ENCODE data around the gene CEP164.
A peak's percentile ranks its signal among the peaks of the same experiment; 100 is the strongest.
"Not testable (repeated sequence)": the region's sequence is repeated elsewhere in the genome, so short reads cannot be mapped to it uniquely, and the experiment has no call there.

Gene CEP164

DNA sequence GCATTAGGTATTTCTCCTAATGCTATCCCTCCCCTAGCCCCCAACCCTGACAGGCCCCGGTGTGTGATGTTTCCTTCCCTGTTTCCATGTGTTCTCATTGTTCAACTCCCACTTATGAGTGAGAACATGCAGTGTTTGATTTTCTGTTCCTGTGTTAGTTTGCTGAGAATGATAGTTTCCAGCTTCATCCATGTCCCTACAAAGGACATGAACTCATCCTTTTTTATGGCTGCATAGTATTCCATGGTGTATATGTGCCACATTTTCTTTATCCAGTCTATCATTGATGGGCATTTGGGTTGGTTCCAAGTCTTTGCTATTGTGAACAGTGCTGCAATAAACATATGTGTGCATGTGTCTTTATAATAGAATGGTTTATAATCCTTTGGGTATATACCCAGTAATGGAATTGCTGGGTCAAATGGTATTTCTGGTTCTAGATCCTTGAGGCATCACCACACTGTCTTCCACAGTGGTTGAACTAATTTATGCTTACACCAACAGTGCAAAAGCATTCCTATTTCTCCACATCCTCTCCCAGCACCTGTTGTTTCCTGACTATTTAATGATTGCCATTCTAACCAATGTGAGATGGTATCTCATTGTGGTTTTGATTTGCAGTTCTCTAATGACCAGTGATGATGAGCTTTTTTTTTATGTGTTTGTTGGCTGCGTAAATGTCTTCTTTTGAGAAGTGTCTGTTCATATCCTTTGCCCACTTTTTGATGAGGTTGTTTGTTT, 71.6 kb downstream of the CEP164 start:
- not testable (repeated sequence) for DNase-seq

DNA sequence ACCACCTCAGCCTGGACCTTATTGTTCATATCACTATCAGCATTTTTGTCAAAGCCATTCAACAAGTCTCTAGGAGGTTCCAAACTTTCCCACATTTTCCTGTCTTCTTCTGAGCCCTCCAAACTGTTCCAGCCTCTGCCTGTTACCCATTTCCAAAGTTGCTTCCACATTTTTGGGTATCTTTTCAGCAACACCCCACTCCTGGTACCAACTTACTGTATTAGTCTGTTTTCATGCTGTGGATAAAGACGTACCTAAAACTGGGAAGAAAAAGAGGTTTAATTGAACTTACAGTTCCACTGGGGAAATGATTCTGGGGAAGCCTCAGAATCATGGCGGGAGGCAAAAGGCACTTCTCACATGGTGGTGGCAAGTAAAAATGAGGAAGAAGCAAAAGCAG, 78.2 kb downstream of the CEP164 start:
- DNase-seq: not testable (repeated sequence)

DNA sequence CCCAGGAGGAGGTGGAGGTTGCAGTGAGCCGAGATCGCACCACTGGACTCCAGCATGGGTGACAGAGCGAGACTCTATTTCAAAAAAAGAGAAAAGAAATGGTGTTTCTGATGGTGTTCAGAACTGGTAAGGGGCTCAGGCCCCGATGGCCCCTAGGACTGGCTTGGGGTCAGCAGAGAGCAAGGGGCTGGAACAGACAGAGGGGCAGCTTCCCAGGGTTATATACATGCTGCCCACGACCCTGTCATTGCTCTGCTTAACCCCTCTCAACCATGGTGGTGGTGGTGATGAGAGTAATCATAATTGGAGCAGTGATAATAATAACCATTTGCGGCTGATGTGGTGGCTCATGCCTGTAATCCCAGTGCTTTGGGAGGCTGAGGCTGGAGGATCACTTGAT, 79.4 kb downstream of the CEP164 start:
- DNase-seq: no peak

DNA sequence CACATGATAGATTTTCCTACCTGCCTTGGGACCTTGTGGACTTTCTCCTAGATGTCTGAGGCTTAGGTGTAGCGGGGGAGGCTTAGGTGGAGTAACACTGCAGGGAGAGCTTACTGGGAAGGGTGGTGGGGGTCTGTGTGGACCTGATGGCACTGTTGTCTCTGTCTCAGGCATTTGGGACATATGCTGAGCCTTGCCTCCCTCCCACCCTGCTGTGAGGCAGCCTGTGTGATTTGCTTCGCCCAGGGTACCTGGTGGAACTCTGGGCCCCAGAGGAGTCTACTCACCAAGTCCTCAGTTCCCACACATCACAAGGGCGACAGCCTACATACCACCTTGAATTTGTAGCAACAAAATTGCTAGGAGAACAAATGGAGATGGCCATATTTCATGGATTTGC, 80.7 kb downstream of the CEP164 start:
- DNase-seq: no peak

DNA sequence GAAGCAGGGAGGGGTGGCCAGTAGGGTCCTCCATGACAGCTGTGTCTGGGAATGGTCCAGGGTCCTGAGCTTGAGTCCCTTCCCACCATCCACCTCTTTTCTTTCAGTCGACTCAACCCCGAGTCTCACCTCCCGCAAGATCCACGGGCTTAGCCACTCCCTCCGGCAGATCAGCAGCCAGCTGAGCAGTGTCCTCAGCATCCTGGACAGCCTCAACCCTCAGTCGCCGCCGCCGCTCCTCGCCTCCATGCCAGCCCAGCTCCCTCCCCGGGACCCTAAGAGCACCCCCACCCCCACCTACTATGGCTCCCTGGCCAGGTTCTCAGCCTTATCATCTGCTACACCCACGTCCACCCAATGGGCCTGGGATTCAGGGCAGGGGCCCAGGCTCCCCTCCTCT, 81.9 kb downstream of the CEP164 start:
- DNase-seq: no peak

DNA sequence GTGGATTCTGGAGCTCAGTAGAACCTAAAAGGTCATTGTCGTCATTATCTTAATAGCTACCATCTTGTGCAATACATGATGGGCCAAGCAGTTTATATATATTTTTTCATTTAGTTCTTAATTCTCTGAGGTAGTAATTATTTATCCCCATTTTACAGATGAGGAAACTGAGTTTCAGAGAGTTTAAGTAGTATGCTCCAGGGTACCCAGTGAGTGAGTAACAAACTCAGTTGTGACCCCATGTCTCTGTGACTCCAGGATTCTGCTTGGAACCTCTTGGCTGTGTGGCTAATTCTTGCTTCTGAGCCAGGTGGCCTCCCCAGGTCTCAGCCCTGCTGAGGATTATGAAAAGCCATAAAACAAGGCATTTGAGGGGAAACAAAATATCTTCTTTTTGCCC, 82.6 kb downstream of the CEP164 start:
- DNase-seq: no peak

DNA sequence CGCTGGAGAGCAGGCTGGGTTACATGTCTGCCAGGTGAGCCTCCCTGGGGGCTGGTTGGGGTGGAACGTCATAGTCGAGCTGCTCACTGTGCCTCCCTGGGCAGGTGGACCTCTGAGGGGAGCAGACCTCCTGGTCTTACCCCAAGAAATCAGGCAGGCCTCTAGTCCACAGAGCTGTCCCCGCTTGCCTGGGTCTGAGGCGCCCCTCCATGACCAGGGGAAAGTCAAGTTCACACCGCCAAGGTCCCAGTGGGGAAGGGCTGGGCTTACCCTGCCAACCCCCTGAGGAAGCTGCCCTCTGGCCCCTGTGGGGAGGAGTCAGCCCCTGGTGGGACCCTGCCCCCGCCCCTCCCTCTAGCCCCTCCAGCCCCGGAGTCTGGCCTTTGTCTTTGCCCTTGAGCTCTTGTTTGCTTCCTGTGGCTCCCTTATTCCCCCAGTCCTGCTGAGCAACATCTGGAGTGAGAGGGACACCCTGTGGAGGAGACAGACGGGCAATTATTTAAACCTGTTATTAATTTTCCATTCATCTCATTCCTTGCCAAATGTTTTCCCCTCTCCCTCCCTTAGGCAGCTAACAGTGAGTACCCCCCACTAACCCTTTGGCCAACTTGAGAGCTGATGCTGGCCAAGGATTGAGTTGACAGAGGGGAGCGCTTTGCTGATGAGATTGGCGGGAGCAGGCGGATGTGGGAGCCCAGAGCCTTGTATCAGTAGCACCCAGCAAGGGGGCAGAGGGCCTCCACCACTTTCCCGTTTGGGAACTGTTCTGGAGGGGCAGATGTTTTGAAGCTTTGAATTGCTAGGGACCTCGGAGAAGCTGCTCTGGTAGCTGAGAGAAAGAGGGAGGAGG, 83.4 kb downstream of the CEP164 start:
- peak; percentile 88 for DNase-seq

DNA sequence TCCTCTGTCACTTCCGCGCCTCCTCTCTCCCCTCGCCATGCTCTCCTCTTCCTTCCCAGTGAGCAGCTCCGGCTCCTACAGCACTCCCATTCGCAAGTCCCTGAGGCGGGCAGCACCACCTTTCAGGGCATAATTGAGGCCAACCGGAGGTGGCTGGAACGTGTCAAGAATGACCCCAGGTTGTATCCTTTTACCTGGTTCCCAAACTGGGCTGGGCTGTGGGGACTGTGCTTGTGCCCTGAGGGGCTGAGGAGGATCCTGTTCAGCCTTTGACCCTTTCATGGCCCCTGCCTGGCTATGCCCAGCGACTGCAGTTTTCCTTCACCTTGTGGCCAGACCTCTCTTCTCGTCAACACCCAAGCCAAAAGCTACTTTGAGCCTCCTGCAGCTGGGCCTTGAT, 84.1 kb downstream of the CEP164 start:
- DNase-seq: no peak

DNA sequence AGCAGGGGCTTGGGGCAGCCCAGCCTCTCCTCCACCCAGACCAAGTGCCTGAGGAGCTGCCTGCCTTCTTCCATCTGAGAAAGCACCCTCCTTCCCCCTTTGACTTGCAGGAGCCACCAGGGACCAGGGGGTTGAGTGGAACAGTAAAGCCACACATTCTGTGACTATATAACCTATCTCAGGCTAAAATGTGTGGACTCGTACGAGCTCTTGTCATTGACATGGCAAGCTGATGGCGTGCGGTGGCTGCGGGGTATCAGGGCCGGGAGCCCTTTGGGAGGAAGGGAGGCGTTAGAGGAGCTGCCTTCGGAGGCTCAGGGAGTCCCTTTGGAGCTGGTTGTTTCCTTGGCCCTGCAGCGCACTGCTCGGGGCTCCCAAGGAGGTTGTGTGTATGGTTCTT, 84.5 kb downstream of the CEP164 start:
- DNase-seq: no peak

DNA sequence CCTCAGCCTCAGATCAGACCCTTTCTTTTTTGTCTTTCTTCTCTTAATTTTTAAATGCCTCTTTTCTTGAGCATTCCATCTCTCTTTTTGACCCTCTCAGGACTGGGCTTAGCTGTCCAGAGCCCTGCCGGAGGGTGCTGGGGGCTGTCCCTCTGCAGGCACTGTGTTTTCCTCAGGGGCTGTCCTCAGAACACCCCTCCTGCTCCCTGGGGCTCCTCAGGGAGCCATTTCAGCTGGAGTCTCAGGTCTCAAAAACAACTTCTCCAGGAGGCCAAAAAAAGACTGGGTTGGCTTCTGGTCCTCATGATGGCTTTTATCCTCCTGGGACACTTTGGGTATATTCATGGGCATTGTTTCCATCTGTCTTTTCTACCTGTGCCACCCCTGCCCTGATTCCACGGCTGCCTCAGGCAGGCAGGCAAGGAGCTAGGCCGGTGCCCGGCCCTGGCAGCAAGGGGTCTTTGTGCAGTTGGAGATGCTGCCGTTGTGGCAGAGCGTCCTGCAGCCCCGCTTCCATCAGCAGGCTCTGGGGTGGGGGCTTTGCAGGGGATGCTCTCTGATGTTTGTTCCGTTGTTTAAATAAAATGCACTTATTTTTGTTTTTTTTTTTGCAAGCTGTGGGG, 85.1 kb downstream of the CEP164 start:
- no peak for DNase-seq

DNA sequence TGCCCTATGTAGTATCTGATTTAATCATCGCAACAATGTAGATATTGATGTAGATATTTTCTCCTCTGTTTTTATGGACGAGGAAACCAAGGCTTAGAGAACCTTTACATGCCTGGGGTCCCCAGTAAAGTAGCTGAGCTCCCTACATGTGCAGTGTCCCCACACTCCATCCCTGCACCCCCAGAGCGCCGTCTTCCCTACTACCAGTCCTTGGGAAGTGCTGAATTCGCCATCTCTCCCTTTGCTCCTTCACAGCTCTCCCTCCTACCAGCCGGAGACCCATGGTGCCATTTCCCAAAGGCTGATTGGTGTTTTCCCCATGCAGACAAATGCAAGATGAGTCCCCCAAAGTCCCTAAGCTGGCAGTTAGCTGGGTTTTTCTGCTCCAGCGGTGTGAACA, 86.0 kb downstream of the CEP164 start:
- no peak for DNase-seq

DNA sequence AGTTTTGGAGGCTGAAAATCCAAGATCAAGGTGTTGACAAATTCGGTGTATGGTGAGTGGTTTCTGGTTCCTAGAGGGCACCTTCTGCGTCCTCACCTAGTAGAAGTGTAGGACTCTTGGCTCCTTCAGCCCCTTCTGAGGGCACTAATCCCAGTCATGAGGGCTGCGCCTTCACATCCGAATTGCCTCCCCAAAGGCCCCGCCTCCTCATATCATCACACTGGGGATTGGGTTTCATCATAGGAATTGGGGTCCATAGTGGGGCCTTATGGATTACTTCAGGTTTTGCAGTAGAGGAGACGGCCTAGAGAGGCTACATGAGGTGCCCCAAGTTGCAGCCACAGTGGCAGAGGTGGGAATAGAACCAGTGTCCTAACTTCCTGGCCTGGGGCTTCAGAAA, 87.1 kb downstream of the CEP164 start:
- DNase-seq: no peak

DNA sequence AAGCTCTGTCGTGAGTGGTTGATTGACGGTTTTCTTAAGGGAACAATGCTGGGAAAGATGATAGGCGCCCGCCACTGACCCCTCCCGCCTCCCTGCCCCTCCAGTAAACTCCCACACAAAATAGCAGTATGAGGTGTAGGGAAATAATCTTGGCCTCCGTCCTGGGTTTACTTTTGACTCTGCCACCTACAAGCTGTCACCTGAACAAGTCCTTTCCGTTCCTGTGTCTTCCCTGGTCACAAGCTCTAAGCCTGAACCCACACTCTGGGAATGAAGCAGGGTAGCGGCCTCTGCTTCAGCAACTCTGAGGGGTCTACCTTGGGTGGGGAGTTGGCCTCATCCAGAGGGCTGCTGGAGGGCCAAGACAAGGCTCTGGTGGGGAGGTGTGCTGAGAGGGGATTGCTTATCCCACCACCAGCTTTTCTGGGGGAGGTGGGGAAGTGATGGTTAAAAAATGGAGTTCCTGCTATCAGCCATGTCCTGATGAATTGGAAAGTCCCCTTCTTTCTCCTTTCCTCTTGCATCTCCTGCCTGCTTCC, 87.8 kb downstream of the CEP164 start:
- DNase-seq: no peak

DNA sequence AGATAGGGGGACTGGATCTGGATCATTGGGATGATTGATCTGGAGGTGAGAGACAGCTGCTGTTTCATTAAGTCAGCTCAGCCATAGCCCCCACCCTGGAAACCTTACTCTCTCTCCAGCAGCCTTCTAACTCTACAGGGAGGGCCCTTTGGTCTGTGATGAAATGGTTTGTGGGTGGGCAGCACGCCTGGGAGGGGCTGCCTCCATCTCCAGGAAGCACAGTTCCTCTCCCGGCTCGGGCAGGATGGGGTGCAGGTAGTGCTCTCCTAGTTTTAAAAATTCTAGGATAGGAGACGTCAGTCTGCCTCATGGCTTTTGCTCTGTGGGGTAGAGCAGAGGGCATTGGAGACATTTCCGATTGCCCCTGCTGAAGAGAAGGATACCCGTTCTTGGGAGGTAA, 89.7 kb downstream of the CEP164 start:
- no peak for DNase-seq

DNA sequence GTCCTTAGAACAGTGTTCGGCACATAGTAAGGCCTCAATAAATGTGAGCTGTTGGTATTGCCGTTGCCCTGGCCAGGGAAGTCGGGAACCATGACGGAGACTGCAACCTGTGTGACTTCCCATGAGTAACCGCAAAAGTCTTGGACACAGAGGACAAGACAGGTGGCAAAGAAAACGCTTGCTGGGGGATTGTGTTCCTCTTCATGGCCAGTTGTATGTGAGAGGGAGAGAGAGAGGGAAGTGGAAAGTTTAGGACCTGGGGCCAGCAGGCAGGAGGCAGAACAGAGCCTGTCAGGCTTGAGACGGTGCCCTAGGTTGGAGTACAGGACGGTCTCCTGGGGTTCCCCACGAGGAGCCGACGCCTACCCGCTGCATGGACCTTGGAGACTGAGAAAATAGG, 90.2 kb downstream of the CEP164 start:
- DNase-seq: no peak

DNA sequence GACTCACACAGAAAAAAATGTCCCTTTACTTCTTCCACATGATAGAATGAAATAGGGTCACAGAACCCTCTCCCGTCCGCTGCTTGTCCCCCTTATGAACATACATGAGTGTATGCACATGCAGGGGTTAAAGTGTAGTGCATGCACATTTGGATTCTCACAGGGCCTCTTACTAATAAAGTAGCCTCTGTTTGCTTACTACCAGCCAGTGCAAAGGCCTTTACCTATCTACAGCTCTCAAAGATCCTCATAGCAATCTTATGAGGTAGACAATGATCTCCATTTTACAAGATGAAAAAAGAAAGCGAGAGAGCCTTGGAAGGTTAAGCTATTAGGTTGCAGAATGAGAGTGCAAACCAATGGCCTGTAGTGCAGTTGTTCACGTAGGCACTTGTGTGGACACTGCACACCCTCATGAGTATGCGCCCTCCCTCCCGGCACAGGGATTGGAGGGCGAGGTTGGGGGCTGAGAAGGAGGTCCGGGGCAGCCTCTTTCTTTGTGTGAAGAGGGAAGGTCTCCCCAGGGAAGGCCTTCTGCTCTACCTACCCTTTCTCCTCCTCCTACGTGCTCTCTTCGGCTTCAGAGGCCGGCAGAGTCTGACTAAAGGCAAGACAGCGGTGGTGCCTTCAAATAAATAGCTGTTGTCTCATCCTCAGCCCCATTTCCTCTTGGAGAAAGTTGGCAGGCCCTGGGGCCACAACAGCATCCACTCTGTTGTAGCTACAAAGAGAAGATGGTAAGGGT, 91.3 kb downstream of the CEP164 start:
- DNase-seq: no peak

DNA sequence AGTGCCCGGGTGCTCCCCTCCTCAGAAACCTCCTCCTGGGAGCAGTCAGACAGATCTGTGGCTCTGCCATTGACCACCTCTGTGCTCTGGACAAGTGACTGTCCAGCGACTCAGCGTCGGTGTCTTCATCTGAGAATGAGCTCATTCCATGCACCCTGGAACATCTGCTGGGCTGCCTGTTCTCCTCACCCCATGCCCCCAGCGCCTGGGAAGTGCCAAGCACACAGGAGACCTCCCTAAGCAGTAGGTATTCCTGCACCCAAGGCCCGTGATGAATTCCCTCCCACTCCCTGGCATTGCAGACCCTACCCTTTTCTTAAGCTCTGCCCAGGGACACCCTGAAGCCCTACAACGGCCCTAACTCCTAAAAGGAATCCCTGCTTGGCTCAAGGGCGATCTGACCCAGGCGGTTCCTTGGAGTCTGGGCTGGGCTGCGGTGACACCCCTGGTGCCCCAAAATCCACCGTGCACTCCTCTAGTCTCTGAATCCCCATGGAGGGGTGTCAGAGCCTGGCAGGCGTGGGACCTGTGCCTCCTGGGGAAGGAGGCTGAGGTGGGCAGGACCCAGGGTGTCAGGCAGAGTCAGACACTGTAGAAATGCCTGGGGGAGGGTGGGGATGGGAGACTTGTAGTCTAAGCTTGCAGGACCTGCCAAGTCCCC, 92.0 kb downstream of the CEP164 start:
- DNase-seq: no peak

DNA sequence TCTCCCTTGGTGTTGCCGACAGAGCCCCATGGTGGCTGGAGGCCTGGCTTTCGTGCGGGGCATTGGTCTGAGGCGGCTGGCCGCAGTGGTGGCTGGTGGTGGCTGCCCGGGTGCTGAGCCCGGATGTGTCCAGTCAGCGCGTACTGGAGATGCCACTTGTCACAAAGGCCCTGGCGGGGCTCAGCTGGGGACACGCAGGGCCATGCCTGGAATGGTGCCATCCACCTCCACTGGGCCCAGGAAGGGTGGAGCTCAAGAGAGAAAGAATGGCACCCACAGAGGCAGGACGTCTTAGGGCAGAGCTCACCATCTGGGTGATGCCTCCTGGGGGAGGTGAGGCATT, 92.5 kb downstream of the CEP164 start:
- no peak for DNase-seq

DNA sequence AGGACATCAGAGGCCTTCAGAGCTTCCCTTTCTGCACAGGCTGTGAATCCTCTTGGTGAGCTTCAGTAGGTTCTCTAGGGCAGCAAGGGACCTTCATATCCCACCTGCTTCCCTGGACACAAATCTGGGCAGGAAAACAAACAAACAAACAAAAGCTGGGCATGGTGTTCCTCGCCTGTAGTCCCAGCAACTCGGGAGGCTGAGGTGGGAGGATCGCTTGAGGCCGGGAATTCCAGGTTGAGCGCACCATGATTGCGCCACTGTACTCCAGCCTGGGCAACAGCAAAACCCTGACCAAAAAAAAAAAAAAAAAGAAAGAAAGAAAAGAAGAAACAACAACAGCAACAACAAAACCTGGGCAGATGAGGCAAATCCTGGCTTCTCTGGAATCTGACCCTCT, 92.9 kb downstream of the CEP164 start:
- DNase-seq: no peak

DNA sequence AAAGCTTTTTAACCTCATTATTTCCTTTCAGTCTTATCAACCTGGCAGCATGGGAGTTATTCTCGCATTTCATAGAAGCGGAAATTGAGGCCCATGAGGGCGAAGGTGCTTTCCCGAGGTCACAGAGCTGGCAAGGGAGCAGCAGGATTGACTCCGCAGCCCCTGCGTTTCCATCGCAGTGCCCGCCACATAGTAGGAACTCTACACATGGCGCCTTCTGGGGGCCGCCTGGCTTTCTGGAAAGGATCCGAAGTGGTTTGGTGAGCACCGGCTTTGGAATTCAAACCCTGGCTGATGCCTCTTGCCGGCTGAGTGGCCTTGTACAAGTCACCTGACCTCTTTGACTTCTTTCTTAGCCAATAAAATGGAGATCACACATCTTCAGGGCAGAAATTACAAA, 93.4 kb downstream of the CEP164 start:
- DNase-seq: no peak

DNA sequence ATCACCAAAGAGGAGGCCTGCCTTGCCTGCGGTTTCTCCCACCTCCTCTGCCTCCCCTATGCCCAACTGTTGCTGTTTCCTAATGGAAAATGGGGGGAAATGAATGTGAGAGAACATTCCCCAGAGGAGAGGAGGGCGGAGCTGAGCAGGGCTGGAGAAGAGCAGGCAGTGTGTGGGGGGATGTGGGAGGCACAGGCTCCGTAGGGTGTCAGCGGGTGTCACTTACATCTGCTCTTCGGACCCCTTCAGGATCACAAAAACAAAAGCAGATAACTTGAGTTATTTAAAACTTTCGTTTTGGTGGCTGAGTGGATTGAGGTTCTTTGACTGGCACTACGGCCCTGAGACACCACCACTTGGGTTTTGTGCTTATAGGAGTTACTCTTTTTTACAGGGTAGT, 93.8 kb downstream of the CEP164 start:
- no peak for DNase-seq

DNA sequence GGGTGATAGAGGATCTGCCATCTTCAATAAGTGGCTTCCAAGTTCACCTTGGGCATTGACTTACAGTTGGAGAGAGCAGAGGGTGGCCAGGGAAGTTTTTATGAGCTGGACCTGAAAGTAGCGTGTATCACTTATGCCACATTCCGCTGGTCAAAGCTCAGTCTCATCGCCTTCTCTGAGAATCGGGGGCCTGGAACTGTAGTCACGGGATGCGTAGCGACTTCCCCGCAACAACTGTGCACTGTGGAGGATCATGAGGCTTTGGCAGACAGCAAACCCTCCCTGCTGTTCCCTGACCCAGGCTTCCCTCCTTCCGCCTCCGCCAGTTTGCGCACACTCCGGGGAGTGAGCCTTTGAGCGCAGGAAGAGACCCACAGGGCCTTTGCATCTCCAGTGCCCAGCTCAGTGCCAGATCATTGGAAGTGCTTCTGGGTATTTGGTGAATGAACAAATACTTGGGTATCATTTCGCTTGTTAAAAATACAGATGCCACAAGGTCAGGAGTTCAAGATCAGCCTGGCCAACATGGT, 95.5 kb downstream of the CEP164 start:
- DNase-seq: no peak

Data from COR-L47 (cell line).